ENCODE results near the gene CACNA1C.

The CACNA1C gene

GRCh38 chr12:2537868-2538541 lies 485.2 kb downstream of the CACNA1C start:
- no peak for DNase-seq

- no peak for DNase-seq
These were observed 487.2 kb downstream of the CACNA1C start for GRCh38 chr12:2539938-2540337.

GRCh38 chr12:2540535-2540941 lies 487.8 kb downstream of the CACNA1C start:
- DNase-seq = no peak

- no peak for DNase-seq
These were observed 488.9 kb downstream of the CACNA1C start for GRCh38 chr12:2541631-2542204.

DNA sequence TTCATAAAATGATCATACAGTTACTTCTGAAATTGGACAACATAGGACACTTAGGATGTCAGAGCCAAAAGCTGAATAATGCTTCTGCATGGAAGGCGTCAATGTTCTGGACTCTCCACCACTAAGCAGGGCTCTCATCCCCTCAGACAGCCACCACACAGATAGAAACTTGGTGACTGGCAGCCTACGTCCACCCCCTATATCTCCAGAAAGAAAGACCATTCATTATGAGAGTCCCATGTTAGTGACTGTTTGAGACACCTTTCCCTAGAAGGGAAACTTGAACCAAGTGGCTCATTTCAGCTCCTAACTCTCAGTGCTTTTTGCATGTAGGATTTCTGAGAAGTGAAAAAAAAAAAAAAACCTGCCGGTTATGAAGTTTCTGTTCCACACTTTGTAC lies 491.0 kb downstream of the CACNA1C start:
- DNase-seq = no peak

DNA sequence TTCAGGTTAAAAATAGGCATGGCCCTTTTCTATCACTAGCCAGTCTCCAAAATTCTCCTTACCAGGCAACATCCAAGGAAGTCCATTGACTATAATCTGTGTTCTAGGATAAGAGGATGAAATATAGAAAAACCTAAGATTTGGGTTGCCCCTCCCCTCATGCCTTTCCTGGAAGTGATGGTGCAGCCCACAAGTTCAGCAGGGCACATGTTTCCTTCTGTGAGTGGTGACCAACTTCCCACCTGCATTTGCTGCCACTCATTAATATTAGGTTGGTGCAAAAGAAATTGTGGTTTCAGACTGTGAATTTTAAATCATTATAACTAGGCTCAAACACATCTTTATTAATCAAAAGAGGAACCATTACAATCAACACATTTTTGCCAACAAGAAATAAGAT lies 491.4 kb downstream of the CACNA1C start:
- DNase-seq = no peak

- DNase-seq = no peak
These were observed 494.7 kb downstream of the CACNA1C start for GRCh38 chr12:2547273-2548044.

DNA sequence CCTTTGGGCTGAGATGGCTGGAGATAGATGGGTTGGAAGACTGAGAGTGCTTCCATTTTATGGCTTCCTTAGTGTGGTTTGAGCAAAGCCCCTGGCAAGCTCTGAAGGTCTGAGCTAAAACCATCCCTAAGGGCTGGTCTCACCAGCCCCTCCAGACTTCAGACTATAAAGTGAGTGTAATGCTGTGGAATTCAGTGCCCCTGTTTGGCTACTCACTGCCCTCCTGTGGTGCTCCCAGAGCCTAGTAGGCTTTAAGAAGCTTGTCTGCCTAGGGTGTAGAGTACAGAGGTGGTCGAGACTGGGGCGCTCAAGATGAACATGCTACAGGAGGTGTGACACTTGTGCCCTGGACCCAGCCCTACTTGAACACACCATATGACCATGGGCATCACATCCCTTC lies 495.3 kb downstream of the CACNA1C start:
- no peak for DNase-seq

GRCh38 chr12:2550561-2551411 lies 498.0 kb downstream of the CACNA1C start:
- DNase-seq = no peak

DNA sequence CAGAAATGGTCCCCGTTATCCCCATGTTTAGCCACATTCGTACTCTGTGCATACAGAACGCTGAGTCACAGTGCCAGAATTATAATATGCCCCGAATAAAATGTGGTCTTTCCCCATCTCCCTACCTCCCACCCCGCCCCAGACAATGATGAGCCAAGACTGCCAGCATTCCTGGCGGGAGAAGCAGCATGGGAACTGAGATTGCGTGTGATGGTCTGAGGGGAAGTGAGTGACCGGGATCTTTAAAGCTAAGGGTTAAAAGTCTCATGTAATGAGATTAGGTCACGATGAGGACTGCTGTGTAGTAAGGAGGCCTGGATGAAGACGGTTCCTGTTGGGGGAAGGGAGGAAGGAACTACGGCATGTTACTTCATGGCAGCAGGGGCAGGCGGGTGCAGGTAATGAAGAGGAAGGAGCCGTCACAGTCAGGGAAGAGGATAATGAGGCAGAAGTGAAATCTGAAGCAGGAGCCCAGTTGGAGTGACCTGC lies 498.7 kb downstream of the CACNA1C start:
- no peak for DNase-seq

DNA sequence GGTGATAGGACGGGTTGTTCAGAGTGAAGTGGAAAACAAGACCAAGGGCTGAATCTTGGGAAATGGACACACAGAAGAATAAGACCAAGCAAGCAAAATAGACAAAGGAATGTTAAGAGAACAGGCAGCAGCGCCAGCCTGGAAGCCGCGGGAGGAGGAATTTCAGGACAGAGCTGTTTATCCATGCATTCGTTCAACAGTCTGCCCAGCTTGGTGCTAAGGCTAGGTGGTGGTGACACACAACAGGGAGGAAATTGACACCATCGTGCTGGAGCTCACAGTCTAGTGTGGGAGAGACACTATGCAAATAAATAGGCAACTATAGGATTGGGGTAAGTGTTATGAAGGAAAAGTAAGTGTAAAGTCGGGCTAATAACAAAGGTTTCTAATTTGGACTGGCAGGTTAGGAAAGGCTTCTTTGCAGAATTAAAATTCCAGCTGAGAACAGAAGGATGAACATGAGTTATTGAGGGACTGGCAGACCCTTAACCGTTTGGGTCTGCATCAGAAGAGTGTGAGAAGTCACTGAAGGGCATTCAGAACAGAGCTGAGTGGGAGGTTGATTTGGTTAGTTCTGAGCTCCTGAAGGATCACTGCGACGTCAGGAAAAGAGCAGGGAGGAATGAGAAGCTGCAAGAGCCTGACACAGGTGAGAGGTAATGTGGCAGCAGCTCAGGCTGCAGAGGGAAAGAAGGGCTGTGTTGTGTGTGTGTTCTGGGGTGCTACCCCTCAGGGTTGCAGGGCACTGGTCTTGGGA lies 499.4 kb downstream of the CACNA1C start:
- DNase-seq = no peak

DNA sequence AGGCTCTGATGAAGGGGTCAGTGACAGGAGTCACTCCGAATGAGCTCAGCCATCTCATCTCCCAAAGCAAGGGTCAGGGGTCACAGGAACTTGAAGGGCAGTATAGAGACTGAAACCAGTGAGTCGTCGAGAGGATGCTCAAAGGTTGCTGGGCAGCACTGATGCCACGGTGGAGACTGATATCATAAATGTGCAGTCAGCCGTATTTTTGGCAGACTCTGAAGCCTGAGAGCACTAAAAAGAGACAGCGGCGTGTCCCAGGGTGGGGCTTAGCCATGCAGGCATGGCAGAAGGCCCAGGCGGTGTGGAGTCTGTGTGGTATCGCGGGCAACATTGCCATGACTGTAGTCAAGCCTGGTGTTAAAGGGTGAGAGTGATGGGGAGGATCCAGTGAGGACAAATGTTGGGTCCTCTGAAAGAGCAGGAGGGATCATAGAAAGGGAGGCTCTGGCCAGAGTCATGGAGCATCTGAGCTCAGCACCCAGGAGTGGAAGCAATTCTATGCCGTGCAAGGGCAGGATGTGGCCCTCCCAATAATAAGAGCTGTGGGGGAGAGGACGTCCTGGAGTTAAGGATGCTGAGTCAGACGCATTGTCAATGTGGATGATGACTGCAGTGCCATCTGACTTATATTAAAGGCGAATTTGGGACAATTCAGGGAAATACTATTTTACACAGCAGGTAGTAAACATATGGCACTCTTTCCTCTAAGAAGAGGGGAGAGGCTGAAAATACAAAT lies 500.8 kb downstream of the CACNA1C start:
- DNase-seq = no peak

DNA sequence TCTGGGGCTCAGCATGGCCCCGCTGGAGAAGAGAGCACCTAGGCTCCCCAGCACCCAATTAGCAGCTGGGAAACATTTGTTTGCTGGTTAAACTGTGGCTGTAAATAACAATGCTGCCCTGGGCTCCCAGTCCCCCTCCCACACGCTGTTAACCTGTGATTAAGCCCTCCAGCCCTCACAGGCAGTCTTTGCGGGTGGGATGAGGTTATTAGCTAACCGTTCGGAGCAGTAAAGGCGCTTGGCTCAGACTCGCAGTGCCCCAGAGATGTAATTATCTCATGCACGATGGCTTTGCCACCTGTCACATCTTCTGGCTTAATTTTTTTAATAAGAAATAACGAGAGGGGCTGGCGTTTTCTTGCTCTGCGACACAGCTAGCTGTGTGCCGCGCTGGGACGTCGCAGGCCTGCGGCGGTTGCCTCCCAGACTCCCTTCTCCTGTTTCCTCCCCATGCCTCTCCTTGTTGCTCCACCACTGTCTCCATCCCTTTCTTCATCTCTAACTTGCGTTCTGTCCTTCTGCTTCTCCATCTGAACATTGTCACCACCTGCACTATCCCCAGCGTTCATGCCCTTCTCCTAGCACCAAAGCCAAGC lies 502.8 kb downstream of the CACNA1C start:
- peak; percentile 73 for DNase-seq

GRCh38 chr12:2557597-2557996 lies 504.8 kb downstream of the CACNA1C start:
- no peak for DNase-seq

- DNase-seq = no peak
These were observed 507.1 kb downstream of the CACNA1C start for GRCh38 chr12:2559931-2560330.

GRCh38 chr12:2560356-2560755 lies 507.6 kb downstream of the CACNA1C start:
- DNase-seq = no peak

- no peak for DNase-seq
These were observed 508.6 kb downstream of the CACNA1C start for GRCh38 chr12:2561367-2561766.

- DNase-seq = no peak
These were observed 509.6 kb downstream of the CACNA1C start for GRCh38 chr12:2562400-2562799.

GRCh38 chr12:2563709-2564108 lies 510.9 kb downstream of the CACNA1C start:
- no peak for DNase-seq

- no peak for DNase-seq
These were observed 513.4 kb downstream of the CACNA1C start for GRCh38 chr12:2566161-2566560.

DNA sequence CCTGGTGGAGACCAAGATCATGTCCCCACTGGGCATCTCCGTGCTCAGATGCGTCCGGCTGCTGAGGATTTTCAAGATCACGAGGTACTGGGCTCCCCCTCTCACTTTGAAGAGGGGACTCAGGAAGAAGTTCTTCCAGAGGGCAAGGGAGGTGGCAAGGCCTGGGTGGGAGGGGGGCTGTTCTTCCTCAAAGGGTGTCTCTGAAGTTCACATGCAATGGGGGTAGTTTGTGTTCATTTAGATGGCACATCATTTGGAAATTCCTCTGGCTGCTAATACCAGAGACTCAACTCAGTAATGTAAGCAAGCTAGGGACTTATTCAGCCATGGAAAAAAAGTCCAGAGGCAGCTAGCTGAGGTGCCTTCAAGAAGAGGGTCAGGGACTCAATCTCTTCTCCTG lies 514.9 kb downstream of the CACNA1C start:
- DNase-seq = no peak
